ENCODE data around the gene CDKAL1. TPM values are rescaled to one million over a fixed set of nuclear protein-coding genes. Genes with fewer than 3 reads are reported as not detected.

Gene CDKAL1
- total RNA-seq, 3 donors from 2014 or later, result 13.0 to 27.2 (median 18.0) TPM

DNA sequence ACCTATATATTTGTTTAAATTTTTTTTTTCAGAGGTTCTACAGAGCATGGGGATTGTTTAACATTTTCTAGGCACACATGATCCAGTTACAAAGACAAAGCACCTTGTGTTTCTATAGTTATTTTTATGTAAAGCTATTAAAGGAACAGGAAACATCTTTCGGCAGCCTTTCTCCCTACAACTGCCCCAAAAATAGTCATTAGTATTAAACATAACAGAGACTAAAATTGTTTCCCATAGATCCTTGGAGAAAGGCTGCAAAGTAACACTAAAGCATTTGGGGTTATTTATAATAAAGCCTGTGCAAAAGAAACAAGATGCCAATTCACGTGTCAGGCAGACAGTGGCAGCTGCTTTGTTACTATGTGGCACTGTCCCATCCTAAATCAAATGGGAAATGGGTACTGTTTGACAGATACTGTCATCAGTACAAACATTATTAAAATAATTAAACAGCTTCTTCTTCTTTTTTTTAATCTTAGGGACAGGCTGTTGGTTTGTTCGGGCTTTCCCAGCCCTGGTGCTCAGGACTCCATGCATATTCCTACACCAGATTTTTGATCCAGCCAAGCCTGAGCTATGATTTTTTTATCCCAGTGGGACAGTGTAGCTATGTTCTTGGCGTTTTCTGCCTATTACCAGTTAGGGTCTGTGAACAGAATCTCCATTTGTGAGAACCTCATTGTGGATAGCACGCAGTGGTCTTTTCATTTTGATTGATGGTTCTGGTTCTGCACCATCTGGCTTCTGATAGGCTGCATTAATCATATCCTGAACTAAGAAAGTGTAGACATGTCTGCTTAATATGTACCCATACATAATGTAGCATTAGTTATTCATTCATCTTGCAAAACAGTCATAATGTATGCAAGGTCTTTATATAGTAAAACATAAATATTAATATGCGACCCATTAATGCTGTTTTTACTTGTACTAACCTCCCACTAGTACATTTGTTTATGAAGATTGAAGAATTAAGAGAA is 598.9 kb downstream of the CDKAL1 start:
- TF ChIP-seq POLR2AphosphoS5 (IDR thresholded peaks at IDR 0.05) (no peak), CTCF (IDR thresholded peaks at IDR 0.05) (no peak), POLR2A (IDR thresholded peaks at IDR 0.05) (no peak)
- H3K27ac ChIP-seq, result no peak overlapping the region
- H3K27me3 ChIP-seq, result no peaks in the 10 kb centered on the region
- H3K4me3 ChIP-seq, result no peak overlapping the region
- no peaks in the 10 kb centered on the region for H3K9me3 ChIP-seq
- H3K4me1 ChIP-seq, result no peaks in the 10 kb centered on the region
- DNase-seq (ENCODE audit: low spot score in 2 of 2), result no peak
- intact Hi-C loops (cut with DNase I; ENCODE audit: low total_unique reads), result no loop called here
- no peaks in the 10 kb centered on the region for H3K36me3 ChIP-seq

DNA sequence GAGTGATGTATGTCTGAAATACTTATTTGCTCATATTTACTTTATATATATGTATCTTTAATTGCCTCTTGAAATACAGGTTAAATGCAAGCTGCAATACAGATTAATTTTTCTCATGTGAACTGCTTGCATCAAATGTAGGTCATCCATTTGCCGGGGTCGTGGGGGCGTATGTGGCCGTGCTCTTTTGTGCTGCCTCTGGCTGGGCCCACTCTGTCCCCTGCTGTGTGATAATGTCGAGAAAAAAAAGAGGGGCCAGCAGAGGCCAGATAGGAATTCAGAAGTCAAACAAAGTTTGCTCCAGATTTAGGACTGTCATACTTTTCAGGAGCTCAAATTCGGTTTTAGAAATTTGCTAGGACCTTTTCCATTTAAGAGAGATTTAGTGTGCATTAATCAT is 599.6 kb downstream of the CDKAL1 start:
- TF ChIP-seq POLR2A (IDR thresholded peaks at IDR 0.05) (no peak), POLR2AphosphoS5 (IDR thresholded peaks at IDR 0.05) (no peak), CTCF (IDR thresholded peaks at IDR 0.05) (no peak)
- intact Hi-C loops (cut with DNase I; ENCODE audit: low total_unique reads), result no loop called here
- Histone ChIP-seq H3K9me3 (no peaks in the 10 kb centered on the region), H3K4me1 (no peaks in the 10 kb centered on the region), H3K27me3 (no peaks in the 10 kb centered on the region), H3K4me3 (no peak overlapping the region), H3K27ac (no peak overlapping the region), H3K36me3 (no peaks in the 10 kb centered on the region)
- DNase-seq (ENCODE audit: low spot score in 2 of 2), result no peak

DNA sequence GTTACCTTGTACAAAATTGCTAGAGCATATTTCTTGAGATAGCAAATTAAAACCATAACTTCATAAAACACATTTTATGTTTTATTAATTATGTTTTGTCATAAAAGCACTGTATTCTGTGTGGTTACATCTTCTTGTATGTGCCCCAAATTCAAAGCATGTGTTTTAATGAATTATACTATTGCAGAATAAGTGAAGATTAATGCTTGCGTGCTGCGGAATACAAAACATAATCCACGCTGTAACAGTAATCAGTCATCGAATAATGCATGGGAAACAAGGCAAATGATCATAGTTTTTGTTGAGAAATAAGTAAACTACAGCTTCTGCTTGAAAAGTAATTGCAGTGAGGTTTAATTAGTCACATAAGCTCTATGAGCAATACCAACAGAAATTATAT is 600.1 kb downstream of the CDKAL1 start:
- no peaks in the 10 kb centered on the region for H3K36me3 ChIP-seq
- no peaks in the 10 kb centered on the region for H3K9me3 ChIP-seq
- TF ChIP-seq POLR2AphosphoS5 (IDR thresholded peaks at IDR 0.05) (no peak), CTCF (IDR thresholded peaks at IDR 0.05) (no peak), POLR2A (IDR thresholded peaks at IDR 0.05) (no peak)
- H3K4me3 ChIP-seq, result no peak overlapping the region
- H3K4me1 ChIP-seq, result no peaks in the 10 kb centered on the region
- no peak overlapping the region for H3K27ac ChIP-seq
- DNase-seq (ENCODE audit: low spot score in 2 of 2), result no peak
- no peaks in the 10 kb centered on the region for H3K27me3 ChIP-seq
- intact Hi-C loops (cut with DNase I; ENCODE audit: low total_unique reads), result no loop called here

DNA sequence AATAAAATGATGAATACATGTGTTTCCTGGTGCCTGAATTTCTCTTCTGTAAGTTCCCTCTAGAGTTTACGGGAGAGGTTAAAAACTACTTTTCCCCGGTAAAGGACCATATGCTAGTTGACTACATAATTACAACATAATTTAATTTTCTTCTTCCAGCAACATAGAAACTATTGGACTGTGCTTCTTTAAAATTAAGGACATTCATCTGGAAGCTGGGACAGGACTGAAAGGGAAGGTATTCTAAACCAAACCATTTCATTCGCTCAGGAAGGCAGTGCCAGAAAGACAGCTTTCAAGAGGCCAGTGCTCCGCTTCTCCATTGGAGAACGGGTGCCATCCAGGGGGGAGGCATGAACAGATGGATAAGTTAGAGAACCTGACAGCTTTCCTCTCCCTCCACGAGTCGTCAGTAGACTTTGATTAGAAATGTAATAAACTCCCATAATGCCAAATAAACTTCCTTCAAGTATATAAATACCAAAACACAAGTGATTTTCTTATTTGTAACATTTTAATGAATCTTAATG is 601.3 kb downstream of the CDKAL1 start:
- H3K36me3 ChIP-seq, result no peaks in the 10 kb centered on the region
- no peaks in the 10 kb centered on the region for H3K9me3 ChIP-seq
- no peaks in the 10 kb centered on the region for H3K4me1 ChIP-seq
- H3K4me3 ChIP-seq, result no peak overlapping the region
- H3K27ac ChIP-seq, result no peak overlapping the region
- no peak for DNase-seq (ENCODE audit: low spot score in 2 of 2)
- intact Hi-C loops (cut with DNase I; ENCODE audit: low total_unique reads), result no loop called here
- TF ChIP-seq POLR2A (IDR thresholded peaks at IDR 0.05), result no peak
- no peak for TF ChIP-seq POLR2AphosphoS5 (IDR thresholded peaks at IDR 0.05)
- no peak for TF ChIP-seq CTCF (IDR thresholded peaks at IDR 0.05)
- no peaks in the 10 kb centered on the region for H3K27me3 ChIP-seq

GRCh38 chr6:21137700-21138335 is 603.6 kb downstream of the CDKAL1 start:
- H3K4me1 ChIP-seq, result no peaks in the 10 kb centered on the region
- H3K27me3 ChIP-seq, result no peaks in the 10 kb centered on the region
- intact Hi-C loops (cut with DNase I; ENCODE audit: low total_unique reads), result no loop called here
- no peaks in the 10 kb centered on the region for H3K9me3 ChIP-seq
- no peak overlapping the region for H3K4me3 ChIP-seq
- no peaks in the 10 kb centered on the region for H3K36me3 ChIP-seq
- TF ChIP-seq POLR2AphosphoS5 (IDR thresholded peaks at IDR 0.05) (no peak), POLR2A (IDR thresholded peaks at IDR 0.05) (no peak), CTCF (IDR thresholded peaks at IDR 0.05) (no peak)
- no peak for DNase-seq (ENCODE audit: low spot score in 2 of 2)
- no peak overlapping the region for H3K27ac ChIP-seq
